Sigmoid colon (tissue), 7 donors: Measurements from ENCODE around the gene RPS14. TPM values are rescaled to one million over a fixed set of nuclear protein-coding genes. Genes with fewer than 3 reads are reported as not detected.
"Not testable (repeated sequence)": the region's sequence is repeated elsewhere in the genome, so short reads cannot be mapped to it uniquely, and the experiment has no call there.

Experiments
- DNase-seq: peaks from one replicate; pipeline ENCODE4 v3.0.0-alpha.2; 2019
- H3K27ac ChIP-seq, 4 donors: fragments of 200-600 bp; sonication (generic); one replicate each; pipeline ENCODE4 v1.5.1; 2016 to 2019; ENCODE audit warnings: mild to moderate bottlenecking in 1 of 4
- H3K27me3 ChIP-seq, 3 donors: fragments of 200-600 bp; sonication (generic); one replicate each; pipeline ENCODE4 v1.5.1; 2019; ENCODE audit warnings: mild to moderate bottlenecking in 1 of 3
- H3K36me3 ChIP-seq, 4 donors: fragments of 200-600 bp; sonication (generic); one replicate each; pipeline ENCODE4 v1.5.1; 2016 to 2019
- H3K4me1 ChIP-seq, 4 donors: fragments of 200-600 bp; sonication (generic); one replicate each; pipeline ENCODE4 v1.5.1; 2017 to 2019
- H3K4me3 ChIP-seq, 4 donors: fragments of 200-600 bp; sonication (generic); one replicate each; pipeline ENCODE4 v1.5.1; 2017 to 2019; ENCODE audit warnings: mild to moderate bottlenecking in 2 of 4, moderate library complexity in 1 of 4
- H3K9me3 ChIP-seq, 4 donors: fragments of 200-600 bp in 3 of 4; sonication (generic) in 3 of 4; one replicate each; pipeline versions ENCODE4 v1.5.1 to v1.6.1; 2013 to 2019
- EP300 ChIP-seq, 4 donors: sonication (generic); formaldehyde crosslinking; IDR thresholded peaks; one replicate each; pipeline ENCODE4 v1.6.1; 2017; ENCODE audit warnings: antibody characterized with exemption in 4 of 4
- POLR2A ChIP-seq, 2 donors: fragments of 450-650 bp; IDR thresholded peaks; one replicate each; pipeline ENCODE4 v1.6.1; 2016; ENCODE audit warnings: antibody characterized with exemption in 2 of 2, mild to moderate bottlenecking in 2 of 2, moderate library complexity in 2 of 2
- POLR2AphosphoS5 ChIP-seq, 4 donors: sonication (generic); formaldehyde crosslinking; IDR thresholded peaks; one replicate each; pipeline ENCODE4 v1.6.1; 2017; ENCODE audit warnings: antibody characterized with exemption in 4 of 4
- WGBS, 2 donors: extraction: QIAGEN DNeasy Blood & Tissue Kit; methylation state at CpG; one replicate each; pipeline ENCODE4 v1.1.7; 2013; 5-methylcytosine and 5-hydroxymethylcytosine counted together
- intact Hi-C: fragments of 100-400 bp; cut with DNase I; formaldehyde crosslinking; loops from one replicate; pipeline ENCODE4 v1.15.1; 2023
- polyA plus RNA-seq, 3 donors: library from polyadenylated mRNA; stranded (reverse); fragments of 200-250 nt; gene quantifications; one replicate each; pipeline ENCODE4 v1.2.3, GENCODE V29; 2013
- total RNA-seq, 4 donors: library from RNA; depleted of rRNA; stranded (reverse); fragments of >200 nt; gene quantifications; one replicate each; pipeline ENCODE4 v1.1.0, GENCODE V29; 2016
- TF ChIP-seq, protein P1 (sequence below), 4 experiments: fragments of 450-650 bp in 3 of 4; fragments of 200-600 bp in 1 of 4; IDR thresholded peaks; one replicate each; pipeline ENCODE4 v1.5.1; 2016 to 2019; ENCODE audit warnings: antibody characterized with exemption in 4 of 4, mild to moderate bottlenecking in 3 of 4, moderate library complexity in 2 of 4
- donor health status: healthy with polysubstance abuse.
- donor health status: Bipolar disorder and iron deficiency.
- donor health status: healthy.

Gene RPS14
- total and polyA plus RNA-seq, 7 donors: 3,111 to 7,878 (median 5,290) TPM

DNA sequence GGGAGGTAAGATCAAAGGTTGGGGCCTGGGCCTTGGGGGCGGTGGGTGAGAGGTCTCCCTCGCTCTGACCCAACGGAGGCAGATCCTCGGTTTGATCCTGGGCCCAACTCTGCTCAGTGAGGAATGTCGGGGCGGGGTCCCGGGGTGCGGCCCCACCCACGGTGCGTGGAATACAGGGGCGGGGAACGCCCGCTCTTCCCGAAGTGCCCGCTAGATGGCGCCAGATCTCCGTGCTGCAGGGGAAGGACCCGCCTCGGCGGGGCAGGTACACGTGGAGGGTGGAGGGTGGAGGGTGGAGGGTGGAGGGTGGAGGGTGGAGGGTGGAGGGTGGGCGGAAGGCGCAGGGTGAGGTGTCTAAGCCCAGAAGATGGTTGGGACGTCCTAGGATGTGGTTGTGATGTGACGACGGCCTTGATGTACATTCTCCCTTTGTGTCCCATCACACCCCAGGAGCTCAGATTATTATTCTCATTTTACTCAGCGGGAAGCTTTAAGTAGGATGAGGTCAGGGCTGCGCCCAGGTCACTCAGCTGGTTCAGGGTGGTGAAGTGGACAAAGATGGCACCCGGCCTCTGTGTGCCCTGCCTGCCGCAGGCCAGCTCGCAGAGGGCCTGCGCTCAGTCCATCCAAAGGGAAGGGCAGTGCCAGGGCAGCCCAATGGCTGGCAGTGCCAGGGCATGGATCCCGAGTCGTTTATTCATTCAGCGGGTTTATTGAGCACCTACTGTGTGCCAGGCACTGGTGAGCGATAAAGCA is 9.4 kb upstream of the RPS14 start:
- Histone ChIP-seq H3K27me3 (no peaks in the 10 kb centered on the region), H3K9me3 (no peaks in the 10 kb centered on the region), H3K36me3 (no peaks in the 10 kb centered on the region), H3K4me3 (peak overlapping the region in 2 of 4 donors; percentile 13 to 34), H3K4me1 (peaks cover 0 to 12% (median 8%) of the 10 kb centered on the region in 4 donors), H3K27ac (peak overlapping the region in 2 of 4 donors; percentile 3 to 41)
- TF ChIP-seq, protein P1, sequence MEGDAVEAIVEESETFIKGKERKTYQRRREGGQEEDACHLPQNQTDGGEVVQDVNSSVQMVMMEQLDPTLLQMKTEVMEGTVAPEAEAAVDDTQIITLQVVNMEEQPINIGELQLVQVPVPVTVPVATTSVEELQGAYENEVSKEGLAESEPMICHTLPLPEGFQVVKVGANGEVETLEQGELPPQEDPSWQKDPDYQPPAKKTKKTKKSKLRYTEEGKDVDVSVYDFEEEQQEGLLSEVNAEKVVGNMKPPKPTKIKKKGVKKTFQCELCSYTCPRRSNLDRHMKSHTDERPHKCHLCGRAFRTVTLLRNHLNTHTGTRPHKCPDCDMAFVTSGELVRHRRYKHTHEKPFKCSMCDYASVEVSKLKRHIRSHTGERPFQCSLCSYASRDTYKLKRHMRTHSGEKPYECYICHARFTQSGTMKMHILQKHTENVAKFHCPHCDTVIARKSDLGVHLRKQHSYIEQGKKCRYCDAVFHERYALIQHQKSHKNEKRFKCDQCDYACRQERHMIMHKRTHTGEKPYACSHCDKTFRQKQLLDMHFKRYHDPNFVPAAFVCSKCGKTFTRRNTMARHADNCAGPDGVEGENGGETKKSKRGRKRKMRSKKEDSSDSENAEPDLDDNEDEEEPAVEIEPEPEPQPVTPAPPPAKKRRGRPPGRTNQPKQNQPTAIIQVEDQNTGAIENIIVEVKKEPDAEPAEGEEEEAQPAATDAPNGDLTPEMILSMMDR (IDR thresholded peaks at IDR 0.05): peak; percentile 51 to 92 (median 60)
- no peak for TF ChIP-seq POLR2AphosphoS5 (IDR thresholded peaks at IDR 0.05)
- peak; percentile 88 for DNase-seq
- WGBS, 2 donors: 17 to 22% methylated on average over 36 of the region's 36 CpGs
- intact Hi-C loops: loop anchor here (1.0 to 5.0 kb wide), 4 partner anchors 64 to 388 kb away; partner anchors contain the start of gene IRGM

DNA sequence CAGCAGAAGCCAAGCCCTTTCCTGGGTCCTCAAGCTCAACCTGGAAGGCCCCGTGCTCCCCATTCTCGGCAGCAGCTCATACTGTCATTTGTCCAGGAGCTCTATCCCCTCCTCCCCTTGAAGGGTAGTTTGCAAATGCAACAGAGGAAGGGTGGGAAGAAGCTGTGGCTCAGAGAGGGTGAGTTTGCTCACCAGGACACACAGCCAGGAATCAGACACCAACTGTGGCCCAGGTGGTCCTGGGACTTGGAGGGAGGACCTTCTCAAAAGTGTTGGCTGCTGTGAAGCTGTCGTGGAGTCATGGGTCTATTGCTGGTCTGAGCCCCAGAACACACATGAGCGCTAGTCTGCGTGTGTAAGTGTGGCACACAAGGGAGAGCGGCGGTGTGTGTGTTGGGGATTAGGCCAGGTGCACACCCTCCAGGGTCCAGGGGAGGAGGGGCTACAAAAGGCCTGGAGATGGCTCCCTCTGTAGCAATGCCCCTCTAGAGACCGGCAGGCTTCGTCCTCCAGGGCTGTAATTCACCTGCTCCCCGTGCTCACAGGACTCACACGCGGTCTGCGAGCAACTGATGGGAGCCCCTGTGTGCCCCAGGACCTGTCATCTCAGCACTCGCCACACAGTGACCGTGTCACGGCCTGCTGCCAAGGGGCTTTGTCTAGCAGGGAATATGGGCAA is 8.2 kb upstream of the RPS14 start:
- Histone ChIP-seq H3K4me1 (peaks cover 0 to 12% (median 8%) of the 10 kb centered on the region in 4 donors), H3K27me3 (no peaks in the 10 kb centered on the region), H3K27ac (no peak overlapping the region), H3K9me3 (no peaks in the 10 kb centered on the region), H3K36me3 (no peaks in the 10 kb centered on the region), H3K4me3 (no peak overlapping the region)
- no peak for DNase-seq
- intact Hi-C loops: loop anchor here (2.0 to 5.0 kb wide), 3 partner anchors 87 to 390 kb away; partner anchors contain the start of gene IRGM
- 85% methylated on average over 16 of the region's 16 CpGs for WGBS, 2 donors
- TF ChIP-seq POLR2AphosphoS5 (IDR thresholded peaks at IDR 0.05): no peak
- TF ChIP-seq POLR2A (IDR thresholded peaks at IDR 0.05): no peak
- TF ChIP-seq, protein P1 (IDR thresholded peaks at IDR 0.05): no peak
- TF ChIP-seq EP300 (IDR thresholded peaks at IDR 0.05): no peak

DNA sequence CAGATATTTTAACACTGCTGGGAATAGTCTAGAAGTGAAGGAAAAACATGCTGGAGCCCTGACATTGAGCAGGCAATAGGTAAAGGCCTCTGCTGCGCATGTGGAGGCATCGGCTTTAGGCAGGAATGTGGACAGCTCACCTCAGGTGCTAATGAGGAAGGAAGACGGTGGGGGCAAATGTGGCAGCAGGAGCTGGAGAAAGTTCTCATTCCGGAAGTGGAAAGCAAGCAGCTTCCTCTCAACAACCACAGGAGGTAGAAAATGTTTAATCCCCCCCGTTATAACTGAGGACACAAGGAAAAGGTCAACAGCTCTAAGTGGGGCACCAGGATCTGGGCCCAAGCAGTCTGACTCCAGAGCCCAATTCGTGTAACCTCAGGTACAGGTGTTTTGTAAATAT is 7.6 kb upstream of the RPS14 start:
- WGBS, 2 donors: 35 to 67% methylated on average over 6 of the region's 6 CpGs
- intact Hi-C loops: loop anchor here (5.0 kb wide), 2 partner anchors 200 to 390 kb away; partner anchors contain the start of gene IRGM
- H3K27ac ChIP-seq: no peak overlapping the region
- DNase-seq: no peak
- no peaks in the 10 kb centered on the region for H3K36me3 ChIP-seq
- H3K4me3 ChIP-seq: no peak overlapping the region
- peaks cover 0 to 12% (median 8%) of the 10 kb centered on the region in 4 donors for H3K4me1 ChIP-seq
- no peaks in the 10 kb centered on the region for H3K27me3 ChIP-seq
- TF ChIP-seq POLR2A (IDR thresholded peaks at IDR 0.05): no peak
- no peak for TF ChIP-seq EP300 (IDR thresholded peaks at IDR 0.05)
- TF ChIP-seq POLR2AphosphoS5 (IDR thresholded peaks at IDR 0.05): no peak
- TF ChIP-seq, protein P1 (IDR thresholded peaks at IDR 0.05): no peak
- no peaks in the 10 kb centered on the region for H3K9me3 ChIP-seq

DNA sequence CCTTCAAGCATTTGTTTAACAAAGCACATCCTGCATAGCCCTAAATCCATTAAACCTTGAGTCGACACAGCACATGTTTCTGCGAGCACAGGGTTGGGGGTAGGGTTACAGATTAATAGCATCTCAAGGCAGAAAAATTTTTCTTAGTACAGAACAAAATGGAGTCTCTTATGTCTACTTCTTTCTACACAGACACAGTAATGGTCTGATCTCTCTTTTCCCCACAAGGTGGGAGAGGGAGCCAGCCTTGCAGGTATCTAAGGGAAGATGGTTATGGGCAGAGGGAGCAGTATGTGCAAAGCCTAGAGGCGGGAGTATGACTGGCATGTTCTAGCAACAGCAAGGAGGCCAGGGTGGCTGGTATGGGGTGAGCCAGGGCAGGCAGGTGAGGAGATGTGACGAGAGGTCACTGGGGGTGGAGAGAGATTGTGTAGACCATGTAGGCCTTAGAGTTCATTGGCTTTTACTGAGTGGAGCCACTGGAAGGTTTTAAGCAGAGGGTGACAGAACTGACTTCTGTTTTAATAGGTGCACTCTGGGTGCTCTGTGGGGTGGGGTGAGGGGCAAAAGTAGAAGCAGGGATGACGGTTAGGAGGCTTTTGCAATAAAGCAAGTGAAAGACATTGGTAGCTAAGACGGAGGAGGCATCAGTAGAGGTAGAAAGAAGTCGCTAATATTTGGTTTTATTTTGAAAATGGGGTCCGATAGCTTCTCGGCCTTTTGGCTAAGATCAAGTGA is 5.1 kb upstream of the RPS14 start:
- no peak for DNase-seq
- Histone ChIP-seq H3K36me3 (no peaks in the 10 kb centered on the region), H3K27me3 (no peaks in the 10 kb centered on the region), H3K4me1 (peaks cover 0 to 12% (median 8%) of the 10 kb centered on the region in 4 donors), H3K4me3 (no peak overlapping the region), H3K9me3 (no peaks in the 10 kb centered on the region), H3K27ac (no peak overlapping the region)
- 78 to 80% methylated on average over 9 of the region's 9 CpGs for WGBS, 2 donors
- intact Hi-C loops: loop anchor here (5.0 kb wide), 2 partner anchors 203 to 393 kb away; partner anchors contain the start of gene IRGM
- no peak for TF ChIP-seq POLR2AphosphoS5 (IDR thresholded peaks at IDR 0.05)
- TF ChIP-seq EP300 (IDR thresholded peaks at IDR 0.05): no peak
- TF ChIP-seq, protein P1 (IDR thresholded peaks at IDR 0.05): no peak
- no peak for TF ChIP-seq POLR2A (IDR thresholded peaks at IDR 0.05)

DNA sequence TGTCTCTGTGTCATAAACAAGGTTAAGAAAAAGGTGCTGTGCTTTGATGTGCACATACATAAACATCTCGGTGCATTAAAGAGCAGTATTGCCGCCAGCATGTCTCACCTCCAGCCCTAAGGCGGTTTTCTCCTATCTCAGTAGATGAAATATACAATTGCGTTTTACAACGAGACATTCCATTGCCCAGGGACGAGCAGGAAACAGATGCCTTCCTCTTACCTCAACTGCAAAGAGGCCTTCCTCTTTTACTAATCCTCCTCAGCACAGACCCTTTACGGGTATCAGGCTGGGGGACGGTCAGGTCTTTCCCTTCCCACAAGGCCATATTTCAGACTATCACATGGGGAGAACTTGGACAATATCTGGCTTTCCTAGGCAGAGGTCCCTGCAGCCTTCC is 4.5 kb upstream of the RPS14 start:
- 50 to 76% methylated on average over 8 of the region's 8 CpGs for WGBS, 2 donors
- H3K4me1 ChIP-seq, intact Hi-C loops, DNase-seq, H3K27ac ChIP-seq, H3K27me3 ChIP-seq, H3K4me3 ChIP-seq, H3K36me3 ChIP-seq, H3K9me3 ChIP-seq: not testable (repeated sequence)
